SK-N-SH (cell line): ENCODE results near the gene KARS1. TPM values are rescaled to one million over a fixed set of nuclear protein-coding genes. Genes with fewer than 3 reads are reported as not detected.
A peak's percentile ranks its signal among the peaks of the same experiment; 100 is the strongest.

ENCODE experiments used
- CTCF ChIA-PET: fragments of 300-600, 350-600 bp; formaldehyde crosslinking; extraction: SDS; loops from one replicate; lab custom pipeline; 2021; lab: Yijun Ruan, JAX
- POLR2A ChIA-PET: fragments of 350-600 bp; sonication (Branson Sonifier 250); formaldehyde crosslinking; extraction: SDS; loops from one replicate; lab custom pipeline; 2020; ENCODE audit warnings: antibody characterized with exemption, inconsistent platforms; lab: Yijun Ruan, JAX
- DNase-seq: peaks from one replicate; pipeline ENCODE4 v3.0.0; 2012
- H2AFZ ChIP-seq: fragments of 200-600 bp; sonication (generic); 2 replicates; pipeline ENCODE4 v1.8.1; 2016; ENCODE audit warnings: antibody characterized with exemption, mild to moderate bottlenecking, low read depth
- H3F3A ChIP-seq: fragments of 200-600 bp; sonication (generic); replicated peaks from 2 replicates; pipeline ENCODE3; 2016; ENCODE audit warnings: antibody characterized with exemption, mild to moderate bottlenecking; ENCODE audit not compliant: insufficient read depth
- H3K27ac ChIP-seq, 2 experiments: fragments of 200-500 bp in 1 of 2; fragments of 200-600 bp in 1 of 2; sonication (Bioruptor generic) in 1 of 2; sonication (generic), shearing (Covaris generic) in 1 of 2; 2 replicates each; pipeline versions ENCODE4 v1.5.1 to v1.6.1; 2014 to 2016; ENCODE audit warnings: low read depth in 2 of 2, inconsistent platforms in 1 of 2, low read length in 1 of 2, mild to moderate bottlenecking in 1 of 2, mixed read lengths in 1 of 2
- H3K27me3 ChIP-seq: fragments of 200-600 bp; sonication (generic), shearing (Covaris generic); 2 replicates; pipeline ENCODE4 v1.6.1; 2016; ENCODE audit warnings: mixed run types; ENCODE audit not compliant: insufficient read depth
- H3K36me3 ChIP-seq, 2 experiments: fragments of 200-500 bp in 1 of 2; fragments of 200-600 bp in 1 of 2; sonication (Bioruptor generic) in 1 of 2; sonication (generic) in 1 of 2; replicated peaks in 1 of 2; 2 replicates each; pipeline versions ENCODE3 to v1.5.1; 2014 to 2016; ENCODE audit warnings: low read length in 1 of 2, mild to moderate bottlenecking in 1 of 2; ENCODE audit not compliant: insufficient read depth in 2 of 2, control insufficient read depth in 1 of 2
- H3K4me1 ChIP-seq, 2 experiments: fragments of 200-500 bp in 1 of 2; fragments of 200-600 bp in 1 of 2; sonication (Bioruptor generic) in 1 of 2; sonication (generic), shearing (Covaris generic) in 1 of 2; 2 replicates each; pipeline versions ENCODE4 v1.5.1 to v1.6.1; 2014 to 2016; ENCODE audit warnings: low read depth in 1 of 2, low read length in 1 of 2, mixed run types in 1 of 2; ENCODE audit not compliant: insufficient read depth in 2 of 2, control insufficient read depth in 1 of 2
- H3K4me2 ChIP-seq: fragments of 200-600 bp; sonication (generic), shearing (Covaris generic); 2 replicates; pipeline ENCODE4 v1.6.1; 2017; ENCODE audit warnings: mixed run types
- H3K4me3 ChIP-seq, 2 experiments: fragments of 200-500 bp in 1 of 2; fragments of 200-600 bp in 1 of 2; sonication (Bioruptor generic) in 1 of 2; sonication (generic), shearing (Covaris generic) in 1 of 2; 2 replicates each; pipeline versions ENCODE4 v1.5.1 to v1.8.1; 2014 to 2016; ENCODE audit warnings: low read depth in 2 of 2, inconsistent platforms in 1 of 2, low read length in 1 of 2, mild to moderate bottlenecking in 1 of 2, mixed read lengths in 1 of 2, moderate library complexity in 1 of 2
- H3K79me2 ChIP-seq: fragments of 200-600 bp; sonication (generic); 2 replicates; pipeline ENCODE4 v1.8.1; 2017; ENCODE audit warnings: mild to moderate bottlenecking; ENCODE audit not compliant: insufficient read depth
- H3K9ac ChIP-seq: fragments of 200-600 bp; sonication (generic); 2 replicates; pipeline ENCODE4 v1.6.1; 2017; ENCODE audit warnings: mixed run types
- H3K9me2 ChIP-seq: fragments of 200-600 bp; sonication (generic); 2 replicates; pipeline ENCODE4 v1.6.1; 2017; ENCODE audit warnings: mixed run types
- H3K9me3 ChIP-seq: fragments of 200-600 bp; sonication (generic); 2 replicates; pipeline ENCODE4 v1.6.1; 2017; ENCODE audit warnings: mixed run types, mild to moderate bottlenecking, moderate library complexity
- H4K20me1 ChIP-seq: fragments of 200-600 bp; sonication (generic); 2 replicates; pipeline ENCODE4 v1.6.1; 2017; ENCODE audit warnings: mild to moderate bottlenecking, mixed run types; ENCODE audit not compliant: insufficient read depth
- EZH2phosphoT487 ChIP-seq: fragments of 200-600 bp; sonication (generic); IDR thresholded peaks from 2 replicates; pipeline ENCODE4 v1.6.1; 2017; ENCODE audit warnings: low read depth, mixed run types, mild to moderate bottlenecking, antibody characterized with exemption, moderate library complexity, borderline replicate concordance
- RAD21 ChIP-seq: IDR thresholded peaks from 2 replicates; pipeline ENCODE4 v1.6.1; 2012; ENCODE audit warnings: mild to moderate bottlenecking, low read length
- TEAD4 ChIP-seq: IDR thresholded peaks from 2 replicates; pipeline ENCODE4 v1.4.0; 2012; ENCODE audit warnings: mild to moderate bottlenecking, borderline replicate concordance; ENCODE audit not compliant: insufficient read depth
- WGBS: methylation state at CpG from one replicate; pipeline ENCODE4 v1.1.6; 2017; ENCODE audit warnings: low lambda C conversion rate; 5-methylcytosine and 5-hydroxymethylcytosine counted together
- polyA plus RNA-seq, 3 experiments: library from polyadenylated mRNA; depleted of rRNA; stranded (reverse); fragments of >200 nt; gene quantifications; 2 replicates each; pipeline ENCODE4 v1.2.3, GENCODE V29; 2012
- TF ChIP-seq, protein P1 (sequence below): IDR thresholded peaks from 2 replicates; pipeline ENCODE4 v1.6.1; 2012; ENCODE audit warnings: mild to moderate bottlenecking, low read depth, low read length, moderate library complexity
- TF ChIP-seq, protein P2 (sequence below): fragments of 200-600 bp; sonication (generic); IDR thresholded peaks from 2 replicates; pipeline ENCODE4 v1.6.1; 2017; ENCODE audit warnings: antibody characterized with exemption, mild to moderate bottlenecking, moderate library complexity

The KARS1 gene
- polyA plus RNA-seq, 1 of the 3 experiments (the other 2 are of a cell fraction), result 134 TPM

DNA sequence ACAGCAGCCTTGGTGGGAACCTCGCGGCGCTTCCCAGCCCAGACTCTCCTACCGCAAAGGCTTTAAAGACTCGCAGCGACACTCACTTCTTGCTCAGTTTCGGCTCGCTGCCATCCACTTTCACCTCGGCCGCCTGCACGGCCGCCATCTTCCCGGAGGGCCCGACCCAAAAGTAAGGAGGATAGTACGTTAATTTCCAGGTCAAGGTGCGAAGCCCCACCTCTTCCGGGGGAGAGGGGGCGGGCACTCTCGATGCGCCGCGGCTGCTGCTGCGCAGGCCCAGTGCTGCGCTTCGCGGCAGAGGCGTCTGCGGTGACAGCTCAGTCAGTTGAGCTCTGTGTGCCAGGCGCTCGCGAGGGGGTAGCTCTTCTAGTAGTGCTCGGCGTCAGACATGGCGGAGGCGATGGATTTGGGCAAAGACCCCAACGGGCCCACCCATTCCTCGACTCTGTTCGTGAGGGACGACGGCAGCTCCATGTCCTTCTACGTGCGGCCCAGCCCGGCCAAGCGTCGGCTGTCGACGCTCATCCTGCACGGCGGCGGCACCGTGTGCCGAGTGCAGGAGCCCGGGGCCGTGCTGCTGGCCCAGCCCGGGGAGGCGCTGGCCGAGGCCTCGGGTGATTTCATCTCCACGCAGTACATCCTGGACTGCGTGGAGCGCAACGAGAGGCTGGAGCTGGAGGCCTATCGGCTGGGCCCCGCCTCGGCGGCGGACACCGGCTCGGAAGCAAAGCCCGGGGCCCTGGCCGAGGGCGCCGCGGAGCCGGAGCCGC lies at the start of gene KARS1, which contains the start of gene TERF2IP (continued):
- TF ChIP-seq, protein P1, sequence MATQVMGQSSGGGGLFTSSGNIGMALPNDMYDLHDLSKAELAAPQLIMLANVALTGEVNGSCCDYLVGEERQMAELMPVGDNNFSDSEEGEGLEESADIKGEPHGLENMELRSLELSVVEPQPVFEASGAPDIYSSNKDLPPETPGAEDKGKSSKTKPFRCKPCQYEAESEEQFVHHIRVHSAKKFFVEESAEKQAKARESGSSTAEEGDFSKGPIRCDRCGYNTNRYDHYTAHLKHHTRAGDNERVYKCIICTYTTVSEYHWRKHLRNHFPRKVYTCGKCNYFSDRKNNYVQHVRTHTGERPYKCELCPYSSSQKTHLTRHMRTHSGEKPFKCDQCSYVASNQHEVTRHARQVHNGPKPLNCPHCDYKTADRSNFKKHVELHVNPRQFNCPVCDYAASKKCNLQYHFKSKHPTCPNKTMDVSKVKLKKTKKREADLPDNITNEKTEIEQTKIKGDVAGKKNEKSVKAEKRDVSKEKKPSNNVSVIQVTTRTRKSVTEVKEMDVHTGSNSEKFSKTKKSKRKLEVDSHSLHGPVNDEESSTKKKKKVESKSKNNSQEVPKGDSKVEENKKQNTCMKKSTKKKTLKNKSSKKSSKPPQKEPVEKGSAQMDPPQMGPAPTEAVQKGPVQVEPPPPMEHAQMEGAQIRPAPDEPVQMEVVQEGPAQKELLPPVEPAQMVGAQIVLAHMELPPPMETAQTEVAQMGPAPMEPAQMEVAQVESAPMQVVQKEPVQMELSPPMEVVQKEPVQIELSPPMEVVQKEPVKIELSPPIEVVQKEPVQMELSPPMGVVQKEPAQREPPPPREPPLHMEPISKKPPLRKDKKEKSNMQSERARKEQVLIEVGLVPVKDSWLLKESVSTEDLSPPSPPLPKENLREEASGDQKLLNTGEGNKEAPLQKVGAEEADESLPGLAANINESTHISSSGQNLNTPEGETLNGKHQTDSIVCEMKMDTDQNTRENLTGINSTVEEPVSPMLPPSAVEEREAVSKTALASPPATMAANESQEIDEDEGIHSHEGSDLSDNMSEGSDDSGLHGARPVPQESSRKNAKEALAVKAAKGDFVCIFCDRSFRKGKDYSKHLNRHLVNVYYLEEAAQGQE, result no peak

DNA sequence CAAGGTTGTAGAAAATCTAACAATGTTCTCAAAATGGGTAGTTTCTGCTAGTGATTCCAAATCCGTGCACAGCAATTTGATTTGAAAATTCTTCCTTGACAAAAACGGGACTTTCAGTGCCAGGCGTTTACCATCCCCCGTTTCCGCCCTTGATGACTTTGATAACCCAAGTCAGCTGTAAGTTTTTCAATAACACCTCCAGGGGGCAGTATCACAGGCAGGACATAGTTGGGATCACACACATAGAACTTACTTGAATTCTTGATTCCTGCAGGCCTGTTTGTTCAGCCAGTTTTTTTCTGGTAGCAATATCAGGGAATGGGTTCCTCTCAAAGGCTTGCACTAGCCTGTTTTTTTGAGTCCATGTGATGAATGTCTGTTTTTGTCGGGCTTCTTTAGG lies 48.2 kb upstream of the KARS1 start:
- H3K9me2 ChIP-seq, result no peaks in the 10 kb centered on the region
- no peak overlapping the region for H3K27ac ChIP-seq
- no peaks in the 10 kb centered on the region for H3F3A ChIP-seq
- CTCF ChIA-PET, result interaction anchor here (0.7 to 1.4 kb wide), 2 partner anchors 68 to 652 kb away, joined by 3 to 4 read pairs; no protein-coding TSS in a partner anchor
- H3K36me3 ChIP-seq, result no peaks in the 10 kb centered on the region
- no peaks in the 10 kb centered on the region for H4K20me1 ChIP-seq
- POLR2A ChIA-PET, result no interaction called here
- no peak overlapping the region for H2AFZ ChIP-seq
- H3K79me2 ChIP-seq, result no peaks in the 10 kb centered on the region
- no peak overlapping the region for H3K4me3 ChIP-seq
- no peaks in the 10 kb centered on the region for H3K4me1 ChIP-seq
- H3K9ac ChIP-seq, result no peak overlapping the region
- no peak for TF ChIP-seq TEAD4
- TF ChIP-seq, protein P2, sequence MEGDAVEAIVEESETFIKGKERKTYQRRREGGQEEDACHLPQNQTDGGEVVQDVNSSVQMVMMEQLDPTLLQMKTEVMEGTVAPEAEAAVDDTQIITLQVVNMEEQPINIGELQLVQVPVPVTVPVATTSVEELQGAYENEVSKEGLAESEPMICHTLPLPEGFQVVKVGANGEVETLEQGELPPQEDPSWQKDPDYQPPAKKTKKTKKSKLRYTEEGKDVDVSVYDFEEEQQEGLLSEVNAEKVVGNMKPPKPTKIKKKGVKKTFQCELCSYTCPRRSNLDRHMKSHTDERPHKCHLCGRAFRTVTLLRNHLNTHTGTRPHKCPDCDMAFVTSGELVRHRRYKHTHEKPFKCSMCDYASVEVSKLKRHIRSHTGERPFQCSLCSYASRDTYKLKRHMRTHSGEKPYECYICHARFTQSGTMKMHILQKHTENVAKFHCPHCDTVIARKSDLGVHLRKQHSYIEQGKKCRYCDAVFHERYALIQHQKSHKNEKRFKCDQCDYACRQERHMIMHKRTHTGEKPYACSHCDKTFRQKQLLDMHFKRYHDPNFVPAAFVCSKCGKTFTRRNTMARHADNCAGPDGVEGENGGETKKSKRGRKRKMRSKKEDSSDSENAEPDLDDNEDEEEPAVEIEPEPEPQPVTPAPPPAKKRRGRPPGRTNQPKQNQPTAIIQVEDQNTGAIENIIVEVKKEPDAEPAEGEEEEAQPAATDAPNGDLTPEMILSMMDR, result peak; percentile 35
- WGBS, result 56% methylated on average over 6 of the region's 6 CpGs
- H3K4me2 ChIP-seq, result no peak overlapping the region
- H3K9me3 ChIP-seq, result no peaks in the 10 kb centered on the region
- peak; percentile 35 for DNase-seq
- H3K27me3 ChIP-seq, result no peaks in the 10 kb centered on the region

DNA sequence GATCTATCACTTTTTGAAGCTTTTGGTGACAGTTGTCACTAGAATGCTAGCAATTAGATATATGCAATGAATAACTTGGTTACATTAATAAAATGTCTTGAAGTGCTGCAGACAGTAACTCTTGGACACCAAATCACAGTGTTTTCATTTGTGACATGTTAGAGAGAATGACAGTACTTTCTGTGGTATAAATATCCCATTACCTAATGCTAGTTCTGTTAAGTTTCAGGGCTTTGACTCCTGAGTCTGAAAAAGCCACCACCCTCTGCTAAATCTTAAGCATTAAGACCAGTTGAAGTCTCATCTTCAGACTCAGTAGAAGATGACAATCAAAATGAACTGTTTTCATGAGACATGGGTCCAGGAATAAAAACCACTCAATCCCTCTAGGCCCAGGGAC lies 39.9 kb upstream of the KARS1 start:
- no peaks in the 10 kb centered on the region for H4K20me1 ChIP-seq
- no peaks in the 10 kb centered on the region for H3K4me1 ChIP-seq
- H3K36me3 ChIP-seq, result no peaks in the 10 kb centered on the region
- no peaks in the 10 kb centered on the region for H3K9me2 ChIP-seq
- ChIA-PET POLR2A (no interaction called here), CTCF (interaction anchor here (0.7 to 0.8 kb wide), 2 partner anchors 9 to 30 kb away, joined by 3 read pairs; no protein-coding TSS in a partner anchor)
- TF ChIP-seq EZH2phosphoT487, result no peak
- no peak for TF ChIP-seq RAD21
- no peaks in the 10 kb centered on the region for H3K79me2 ChIP-seq
- H3K27ac ChIP-seq, result no peak overlapping the region
- H3K4me3 ChIP-seq, result no peak overlapping the region
- H3K9me3 ChIP-seq, result no peaks in the 10 kb centered on the region
- H3K27me3 ChIP-seq, result no peaks in the 10 kb centered on the region
- DNase-seq, result no peak
- no peaks in the 10 kb centered on the region for H3F3A ChIP-seq
- no peak overlapping the region for H3K4me2 ChIP-seq
- H3K9ac ChIP-seq, result no peak overlapping the region
- no peak overlapping the region for H2AFZ ChIP-seq
